Fibroblast of pulmonary artery (primary cell): ENCODE results near the gene HOXA1.

Experiments used
- DNase-seq: peaks from one replicate; pipeline ENCODE4 v3.0.0-alpha.2; 2010; ENCODE audit warnings: low read depth
- H3K4me3 ChIP-seq: replicated peaks from 2 replicates; pipeline ENCODE4 v1.5.1; 2011; ENCODE audit warnings: low read depth, mild to moderate bottlenecking, control low read depth, low read length, moderate library complexity
- TF ChIP-seq, protein P1 (sequence below): IDR thresholded peaks from 2 replicates; pipeline ENCODE4 v1.5.1; 2011; ENCODE audit warnings: mild to moderate bottlenecking, control low read depth, low read length, inconsistent platforms; ENCODE audit errors: missing control alignments

The HOXA1 gene

GRCh38 chr7:27079234-27079975 lies 16.4 kb downstream of the HOXA1 start:
- no peak for DNase-seq
- TF ChIP-seq, protein P1, sequence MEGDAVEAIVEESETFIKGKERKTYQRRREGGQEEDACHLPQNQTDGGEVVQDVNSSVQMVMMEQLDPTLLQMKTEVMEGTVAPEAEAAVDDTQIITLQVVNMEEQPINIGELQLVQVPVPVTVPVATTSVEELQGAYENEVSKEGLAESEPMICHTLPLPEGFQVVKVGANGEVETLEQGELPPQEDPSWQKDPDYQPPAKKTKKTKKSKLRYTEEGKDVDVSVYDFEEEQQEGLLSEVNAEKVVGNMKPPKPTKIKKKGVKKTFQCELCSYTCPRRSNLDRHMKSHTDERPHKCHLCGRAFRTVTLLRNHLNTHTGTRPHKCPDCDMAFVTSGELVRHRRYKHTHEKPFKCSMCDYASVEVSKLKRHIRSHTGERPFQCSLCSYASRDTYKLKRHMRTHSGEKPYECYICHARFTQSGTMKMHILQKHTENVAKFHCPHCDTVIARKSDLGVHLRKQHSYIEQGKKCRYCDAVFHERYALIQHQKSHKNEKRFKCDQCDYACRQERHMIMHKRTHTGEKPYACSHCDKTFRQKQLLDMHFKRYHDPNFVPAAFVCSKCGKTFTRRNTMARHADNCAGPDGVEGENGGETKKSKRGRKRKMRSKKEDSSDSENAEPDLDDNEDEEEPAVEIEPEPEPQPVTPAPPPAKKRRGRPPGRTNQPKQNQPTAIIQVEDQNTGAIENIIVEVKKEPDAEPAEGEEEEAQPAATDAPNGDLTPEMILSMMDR = no peak
- no peak overlapping the region for H3K4me3 ChIP-seq

DNA sequence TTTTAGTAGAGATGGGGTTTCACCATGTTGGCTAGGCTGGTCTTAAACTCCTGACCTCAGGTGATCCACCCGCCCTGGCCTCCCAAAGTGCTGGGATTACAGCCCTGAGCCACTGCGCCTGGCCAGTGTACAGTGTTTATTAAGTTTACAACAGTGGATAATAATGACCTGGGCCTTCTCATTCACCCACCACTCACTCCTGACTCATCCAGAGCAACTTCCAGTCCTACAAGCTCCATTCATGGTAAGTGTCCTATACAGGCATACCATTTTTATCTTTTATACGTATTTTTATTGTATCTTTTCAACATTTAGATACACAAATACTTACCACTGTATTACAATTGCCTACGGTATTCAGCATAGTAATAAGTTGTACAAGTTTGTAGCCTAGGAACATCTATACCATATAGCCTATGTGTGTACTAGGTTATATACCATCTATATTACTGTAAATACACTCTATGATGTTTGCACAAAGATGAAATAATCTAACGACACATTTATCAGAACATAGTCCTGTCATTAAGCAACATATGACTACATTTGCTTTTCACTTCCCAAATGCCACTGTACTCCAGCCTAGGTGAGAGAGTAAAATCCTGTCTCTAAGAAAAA lies 17.1 kb downstream of the HOXA1 start:
- no peak overlapping the region for H3K4me3 ChIP-seq
- DNase-seq = no peak
- TF ChIP-seq, protein P1 = no peak

GRCh38 chr7:27073076-27073475 lies 22.7 kb downstream of the HOXA1 start:
- no peak overlapping the region for H3K4me3 ChIP-seq
- DNase-seq = no peak
- TF ChIP-seq, protein P1 = no peak

DNA sequence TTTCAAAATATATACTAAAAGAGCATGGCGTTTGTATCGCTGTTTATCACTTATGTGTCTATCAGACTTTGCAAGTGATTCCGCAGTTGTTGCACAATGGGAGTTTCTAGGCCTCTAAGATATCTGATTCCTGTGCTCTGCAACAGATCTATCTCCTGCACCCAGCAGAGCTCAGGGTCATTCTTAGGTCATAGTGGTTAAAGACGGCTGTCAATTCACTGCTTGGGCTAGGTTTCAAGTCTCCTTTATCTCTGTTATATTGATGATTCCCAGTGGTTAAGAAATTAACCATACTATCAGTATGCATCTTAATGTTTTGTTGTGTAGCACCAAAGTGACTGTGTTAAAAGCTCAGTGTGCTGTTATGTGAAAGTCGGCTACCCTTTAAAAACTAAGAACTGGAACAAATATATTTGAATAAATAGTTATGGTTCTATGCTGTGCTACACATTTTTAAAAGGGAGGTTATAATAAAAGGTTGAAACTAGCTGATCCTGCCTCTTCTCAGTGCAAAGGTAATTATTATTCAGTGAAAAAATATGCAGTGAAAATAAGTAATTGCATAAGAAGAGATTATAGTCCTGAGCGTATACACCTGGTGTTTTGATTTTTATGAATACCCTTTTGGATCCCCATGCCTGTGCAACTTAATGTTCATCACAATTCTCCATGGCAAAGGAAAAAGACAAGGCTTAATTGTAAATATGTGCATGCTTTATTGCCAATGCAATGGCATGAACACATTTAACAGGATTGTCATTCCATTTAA lies 24.0 kb downstream of the HOXA1 start:
- H3K4me3 ChIP-seq = no peak overlapping the region
- no peak for DNase-seq
- TF ChIP-seq, protein P1 = no peak

GRCh38 chr7:27068259-27068658 lies 27.5 kb downstream of the HOXA1 start:
- no peak overlapping the region for H3K4me3 ChIP-seq
- TF ChIP-seq, protein P1 = no peak

GRCh38 chr7:27066148-27066547 lies 29.7 kb downstream of the HOXA1 start:
- no peak overlapping the region for H3K4me3 ChIP-seq
- TF ChIP-seq, protein P1 = no peak
- peak; percentile 36 for DNase-seq

More at GRCh38 chr7:27068259-27068658, 27.5 kb downstream of the HOXA1 start:
- no peak for DNase-seq
